Body of pancreas (tissue), 4 donors: ENCODE results near the gene SPO11.

Experiments
- CTCF ChIP-seq, 7 experiments: fragments of 450-650 bp in 4 of 7; fragments of 200-600 bp in 3 of 7; sonication (generic) in 3 of 7; IDR thresholded peaks; one replicate each; pipeline ENCODE4 v1.5.1; 2016 to 2019; ENCODE audit warnings: antibody characterized with exemption in 7 of 7
- POLR2A ChIP-seq, 3 donors: fragments of 450-650 bp; IDR thresholded peaks; one replicate each; pipeline ENCODE4 v1.6.1; 2016; ENCODE audit warnings: antibody characterized with exemption in 3 of 3, mild to moderate bottlenecking in 2 of 3

GRCh38 chr20:57384486-57384885, 54.9 kb downstream of the SPO11 start:
- TF ChIP-seq CTCF (IDR thresholded peaks at IDR 0.05) = no peak
- TF ChIP-seq POLR2A (IDR thresholded peaks at IDR 0.05) = no peak
